PC-9 (cell line): ENCODE measurements around the gene IL10RB. TPM values are rescaled to one million over a fixed set of nuclear protein-coding genes. Genes with fewer than 3 reads are reported as not detected.

Experiments
- BruUV-seq: library from RNA; stranded (reverse); fragments of 400-500 nt; replicated peaks from 2 replicates; lab custom pipeline; 2021; lab: Mats Ljungman, UMichigan
- CTCF ChIA-PET: fragments of 300-600 bp; sonication (Branson Sonifier 250); formaldehyde crosslinking; loops from one replicate; lab custom pipeline; 2022; ENCODE audit warnings: antibody characterized with exemption; lab: Charles Lee
- POLR2A ChIA-PET: fragments of 300-600 bp; sonication (Branson Sonifier 250); formaldehyde crosslinking; loops from one replicate; lab custom pipeline; 2022; ENCODE audit warnings: antibody characterized with exemption; ENCODE audit not compliant: unreplicated experiment; lab: Charles Lee
- DNase-seq, 2 experiments: peaks; one replicate each; pipeline versions ENCODE4 v3.0.0 to v3.0.0-alpha.2; 2015 to 2022; ENCODE audit warnings: mixed read lengths in 1 of 2
- H2AFZ ChIP-seq: fragments of 200-600 bp; sonication (generic); 2 replicates; pipeline ENCODE4 v1.8.1; 2017; ENCODE audit warnings: antibody characterized with exemption
- H3F3A ChIP-seq: fragments of 200-600 bp; sonication (generic); 2 replicates; pipeline ENCODE4 v1.8.1; 2017; ENCODE audit warnings: antibody characterized with exemption, mild to moderate bottlenecking, low read depth; ENCODE audit not compliant: insufficient read depth
- H3K27ac ChIP-seq: fragments of 200-600 bp; sonication (generic); 2 replicates; pipeline ENCODE4 v1.6.1; 2016; ENCODE audit warnings: mixed run types
- H3K27me3 ChIP-seq: fragments of 200-600 bp; sonication (generic); 2 replicates; pipeline ENCODE4 v1.6.1; 2016; ENCODE audit warnings: low read depth, mixed run types; ENCODE audit not compliant: insufficient read depth
- H3K36me3 ChIP-seq: fragments of 200-600 bp; sonication (generic); 2 replicates; pipeline ENCODE4 v1.6.1; 2016; ENCODE audit warnings: low read depth, mixed run types
- H3K4me1 ChIP-seq: fragments of 200-600 bp; sonication (generic); replicated peaks from 2 replicates; pipeline ENCODE4 v1.6.1; 2016; ENCODE audit warnings: mixed run types; ENCODE audit not compliant: insufficient read depth
- H3K4me2 ChIP-seq: fragments of 200-600 bp; sonication (generic); 2 replicates; pipeline ENCODE4 v1.6.1; 2017; ENCODE audit warnings: mixed run types
- H3K4me3 ChIP-seq: fragments of 200-600 bp; sonication (generic); 2 replicates; pipeline ENCODE4 v1.6.1; 2016; ENCODE audit warnings: mixed run types
- H3K79me2 ChIP-seq: fragments of 200-600 bp; sonication (generic); 2 replicates; pipeline ENCODE4 v1.6.1; 2017; ENCODE audit warnings: low read depth, mixed run types
- H3K9me2 ChIP-seq: fragments of 200-600 bp; sonication (generic); 2 replicates; pipeline ENCODE4 v1.8.1; 2017; ENCODE audit warnings: mild to moderate bottlenecking; ENCODE audit not compliant: insufficient read depth
- H3K9me3 ChIP-seq: fragments of 200-600 bp; sonication (generic); 2 replicates; pipeline ENCODE4 v1.8.1; 2016; ENCODE audit warnings: low read depth; ENCODE audit not compliant: insufficient read depth
- H4K20me1 ChIP-seq: fragments of 200-600 bp; sonication (generic); 2 replicates; pipeline ENCODE4 v1.8.1; 2017; ENCODE audit not compliant: insufficient read depth
- CTCF ChIP-seq: fragments of 200-600 bp; sonication (generic); conservative IDR thresholded peaks from 2 replicates; pipeline ENCODE4 v1.6.1; 2017; ENCODE audit warnings: mixed run types, antibody characterized with exemption, mild to moderate bottlenecking, moderate library complexity
- EZH2 ChIP-seq: fragments of 200-600 bp; sonication (generic); IDR thresholded peaks from 2 replicates; pipeline ENCODE4 v1.8.0; 2017; ENCODE audit warnings: antibody characterized with exemption, low read depth
- intact Hi-C: fragments of 100-400 bp; cut with micrococcal nuclease; formaldehyde crosslinking; loops from one replicate; pipeline ENCODE4 v1.10.0; 2022; ENCODE audit not compliant: unreplicated experiment
- total RNA-seq: library from RNA; stranded (reverse); gene quantifications from 2 replicates; pipeline ENCODE4 v1.2.3, GENCODE V29; 2021

Gene IL10RB
- total RNA-seq, 1 experiment from 2014 or later, result 18.3 TPM

- no peak overlapping the region for H3K4me2 ChIP-seq
- H3K79me2 ChIP-seq, result peaks cover 5% of the 10 kb centered on the region; the same call in 1 of the 2 replicates
- BruUV-seq, result no TSS peak
- ChIA-PET CTCF (no interaction called here), POLR2A (no interaction called here)
- no peaks in the 10 kb centered on the region; the same call in 1 of the 2 replicates for H3F3A ChIP-seq
- H3K9me2 ChIP-seq, result no peaks in the 10 kb centered on the region
- no peaks in the 10 kb centered on the region for H3K36me3 ChIP-seq
- no peaks in the 10 kb centered on the region for H3K27me3 ChIP-seq
- no peak for DNase-seq
- H3K9me3 ChIP-seq, result no peaks in the 10 kb centered on the region
- no peak overlapping the region for H2AFZ ChIP-seq
- no peak overlapping the region for H3K27ac ChIP-seq
- no peak overlapping the region for H3K4me3 ChIP-seq
- H4K20me1 ChIP-seq, result no peaks in the 10 kb centered on the region
- H3K4me1 ChIP-seq, result 0 out of 2 replicates have a peak, but pooled peaks cover 6% of the 10 kb centered on the region
- no peak for TF ChIP-seq CTCF
- no peak for TF ChIP-seq EZH2
- intact Hi-C loops, result no loop called here
Observed at GRCh38 chr21:33236013-33236686, 30.0 kb upstream of the IL10RB start.

- Histone ChIP-seq H3K79me2 (no peaks in the 10 kb centered on the region; the same call in 1 of the 2 replicates), H3K4me1 (no peaks in the 10 kb centered on the region), H3K4me2 (no peak overlapping the region), H2AFZ (no peak overlapping the region), H3K4me3 (no peak overlapping the region), H3K9me3 (no peaks in the 10 kb centered on the region), H3K9me2 (no peaks in the 10 kb centered on the region), H3K36me3 (no peaks in the 10 kb centered on the region), H4K20me1 (no peaks in the 10 kb centered on the region), H3K27ac (no peak overlapping the region), H3F3A (no peaks in the 10 kb centered on the region), H3K27me3 (no peaks in the 10 kb centered on the region)
- POLR2A ChIA-PET, result no interaction called here
- TF ChIP-seq EZH2 (no peak), CTCF (no peak)
- CTCF ChIA-PET, result no interaction called here
- no peak for DNase-seq
- intact Hi-C loops, result no loop called here
- no TSS peak for BruUV-seq
Observed at GRCh38 chr21:33236766-33237165, 29.4 kb upstream of the IL10RB start.

- no peaks in the 10 kb centered on the region for H3K36me3 ChIP-seq
- no peaks in the 10 kb centered on the region for H3F3A ChIP-seq
- H3K79me2 ChIP-seq, result no peaks in the 10 kb centered on the region
- no peak overlapping the region for H3K27ac ChIP-seq
- no peaks in the 10 kb centered on the region for H3K9me3 ChIP-seq
- no peaks in the 10 kb centered on the region for H3K9me2 ChIP-seq
- no TSS peak for BruUV-seq
- H3K4me2 ChIP-seq, result no peak overlapping the region
- POLR2A ChIA-PET, result no interaction called here
- no peaks in the 10 kb centered on the region for H3K27me3 ChIP-seq
- TF ChIP-seq CTCF (no peak), EZH2 (no peak)
- DNase-seq, result no peak
- H3K4me1 ChIP-seq, result no peaks in the 10 kb centered on the region
- CTCF ChIA-PET, result no interaction called here
- no peak overlapping the region for H2AFZ ChIP-seq
- no peak overlapping the region for H3K4me3 ChIP-seq
- intact Hi-C loops, result no loop called here
- H4K20me1 ChIP-seq, result no peaks in the 10 kb centered on the region
Observed at GRCh38 chr21:33237486-33237885, 28.7 kb upstream of the IL10RB start.
